ENCODE results near the gene TEX19.

DNA sequence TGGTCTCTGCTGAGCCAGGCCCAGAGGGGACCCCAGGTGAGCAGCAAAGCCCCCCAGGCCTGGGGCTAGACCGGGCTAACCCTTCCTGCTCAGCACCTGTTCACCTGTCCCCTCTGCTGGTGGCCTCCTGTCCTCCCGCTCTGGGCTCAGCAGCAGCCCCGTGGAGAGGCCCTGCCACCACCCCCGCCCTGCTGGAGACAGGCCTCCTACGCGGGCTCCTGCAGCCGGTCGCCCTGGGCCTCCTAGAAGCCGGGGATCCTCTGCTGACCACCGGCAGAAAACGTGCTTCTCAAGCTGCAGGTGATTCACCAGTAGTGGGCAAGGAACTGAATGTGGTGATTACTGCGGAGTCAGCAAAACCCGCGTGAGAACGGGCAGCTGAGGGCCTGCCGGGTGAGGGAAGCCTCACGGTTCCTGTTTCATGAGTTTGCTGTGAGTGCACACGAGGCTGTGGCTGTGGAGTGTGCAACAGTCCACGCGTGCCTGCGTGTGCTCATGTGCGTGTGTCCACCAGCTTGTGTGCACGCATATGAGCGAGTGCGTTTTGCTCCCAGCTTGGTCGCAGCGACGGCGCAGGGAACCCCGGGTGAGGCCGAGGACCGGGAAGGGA, 26.3 kb upstream of the TEX19 start:
- TF ChIP-seq, protein P1, sequence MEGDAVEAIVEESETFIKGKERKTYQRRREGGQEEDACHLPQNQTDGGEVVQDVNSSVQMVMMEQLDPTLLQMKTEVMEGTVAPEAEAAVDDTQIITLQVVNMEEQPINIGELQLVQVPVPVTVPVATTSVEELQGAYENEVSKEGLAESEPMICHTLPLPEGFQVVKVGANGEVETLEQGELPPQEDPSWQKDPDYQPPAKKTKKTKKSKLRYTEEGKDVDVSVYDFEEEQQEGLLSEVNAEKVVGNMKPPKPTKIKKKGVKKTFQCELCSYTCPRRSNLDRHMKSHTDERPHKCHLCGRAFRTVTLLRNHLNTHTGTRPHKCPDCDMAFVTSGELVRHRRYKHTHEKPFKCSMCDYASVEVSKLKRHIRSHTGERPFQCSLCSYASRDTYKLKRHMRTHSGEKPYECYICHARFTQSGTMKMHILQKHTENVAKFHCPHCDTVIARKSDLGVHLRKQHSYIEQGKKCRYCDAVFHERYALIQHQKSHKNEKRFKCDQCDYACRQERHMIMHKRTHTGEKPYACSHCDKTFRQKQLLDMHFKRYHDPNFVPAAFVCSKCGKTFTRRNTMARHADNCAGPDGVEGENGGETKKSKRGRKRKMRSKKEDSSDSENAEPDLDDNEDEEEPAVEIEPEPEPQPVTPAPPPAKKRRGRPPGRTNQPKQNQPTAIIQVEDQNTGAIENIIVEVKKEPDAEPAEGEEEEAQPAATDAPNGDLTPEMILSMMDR (IDR thresholded peaks at IDR 0.05), result no peak
- TF ChIP-seq POLR2A (IDR thresholded peaks at IDR 0.05), result no peak
